DOHH2 (cell line): ENCODE measurements around the gene TLE7.

Experiments
- EZH2phosphoT487 ChIP-seq: fragments of 200-600 bp; sonication (generic); IDR thresholded peaks from 2 replicates; pipeline ENCODE4 v1.6.1; 2017; ENCODE audit warnings: borderline replicate concordance, mild to moderate bottlenecking, antibody characterized with exemption, low read length, moderate library complexity, mixed read lengths
- TF ChIP-seq, protein P1 (sequence below): fragments of 200-600 bp; sonication (generic); IDR thresholded peaks from one replicate; pipeline ENCODE4 v1.5.1; 2014; ENCODE audit warnings: antibody characterized with exemption, mild to moderate bottlenecking, low read depth, low read length; ENCODE audit not compliant: poor library complexity, severe bottlenecking

DNA sequence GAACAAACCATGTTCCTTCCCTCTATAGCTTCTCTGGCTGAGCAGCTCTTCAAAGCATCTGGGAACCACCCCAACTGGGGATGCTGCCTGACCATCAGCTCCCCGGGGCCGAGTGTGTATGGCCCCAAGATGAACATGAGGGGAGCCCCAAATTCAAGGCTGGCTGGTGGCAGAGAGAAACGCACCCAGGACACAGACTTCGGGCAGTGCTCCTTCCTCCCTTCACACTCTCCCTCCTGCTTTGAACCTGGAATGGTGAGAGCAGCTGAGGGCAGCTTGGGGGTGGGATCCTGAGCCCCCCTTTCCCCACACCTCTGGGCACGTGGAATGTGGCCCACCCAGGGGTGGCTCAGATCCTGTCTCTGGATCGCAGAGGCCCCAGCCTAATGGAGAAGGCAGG lies 17.2 kb downstream of the TLE7 start:
- TF ChIP-seq, protein P1, sequence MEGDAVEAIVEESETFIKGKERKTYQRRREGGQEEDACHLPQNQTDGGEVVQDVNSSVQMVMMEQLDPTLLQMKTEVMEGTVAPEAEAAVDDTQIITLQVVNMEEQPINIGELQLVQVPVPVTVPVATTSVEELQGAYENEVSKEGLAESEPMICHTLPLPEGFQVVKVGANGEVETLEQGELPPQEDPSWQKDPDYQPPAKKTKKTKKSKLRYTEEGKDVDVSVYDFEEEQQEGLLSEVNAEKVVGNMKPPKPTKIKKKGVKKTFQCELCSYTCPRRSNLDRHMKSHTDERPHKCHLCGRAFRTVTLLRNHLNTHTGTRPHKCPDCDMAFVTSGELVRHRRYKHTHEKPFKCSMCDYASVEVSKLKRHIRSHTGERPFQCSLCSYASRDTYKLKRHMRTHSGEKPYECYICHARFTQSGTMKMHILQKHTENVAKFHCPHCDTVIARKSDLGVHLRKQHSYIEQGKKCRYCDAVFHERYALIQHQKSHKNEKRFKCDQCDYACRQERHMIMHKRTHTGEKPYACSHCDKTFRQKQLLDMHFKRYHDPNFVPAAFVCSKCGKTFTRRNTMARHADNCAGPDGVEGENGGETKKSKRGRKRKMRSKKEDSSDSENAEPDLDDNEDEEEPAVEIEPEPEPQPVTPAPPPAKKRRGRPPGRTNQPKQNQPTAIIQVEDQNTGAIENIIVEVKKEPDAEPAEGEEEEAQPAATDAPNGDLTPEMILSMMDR, result no peak
- TF ChIP-seq EZH2phosphoT487, result no peak
